RCC 7860 (cell line): Measurements from ENCODE around the gene KLHL26.

Source experiments
- DNase-seq: peaks from one replicate; pipeline ENCODE4 v3.0.0-alpha.2; 2015; ENCODE audit warnings: low spot score
- FAIRE-seq: peaks from 2 replicates; lab custom pipeline; 2012; peaks lifted over from hg19 to GRCh38; lab: Jason Lieb, UNC

Gene KLHL26

DNA sequence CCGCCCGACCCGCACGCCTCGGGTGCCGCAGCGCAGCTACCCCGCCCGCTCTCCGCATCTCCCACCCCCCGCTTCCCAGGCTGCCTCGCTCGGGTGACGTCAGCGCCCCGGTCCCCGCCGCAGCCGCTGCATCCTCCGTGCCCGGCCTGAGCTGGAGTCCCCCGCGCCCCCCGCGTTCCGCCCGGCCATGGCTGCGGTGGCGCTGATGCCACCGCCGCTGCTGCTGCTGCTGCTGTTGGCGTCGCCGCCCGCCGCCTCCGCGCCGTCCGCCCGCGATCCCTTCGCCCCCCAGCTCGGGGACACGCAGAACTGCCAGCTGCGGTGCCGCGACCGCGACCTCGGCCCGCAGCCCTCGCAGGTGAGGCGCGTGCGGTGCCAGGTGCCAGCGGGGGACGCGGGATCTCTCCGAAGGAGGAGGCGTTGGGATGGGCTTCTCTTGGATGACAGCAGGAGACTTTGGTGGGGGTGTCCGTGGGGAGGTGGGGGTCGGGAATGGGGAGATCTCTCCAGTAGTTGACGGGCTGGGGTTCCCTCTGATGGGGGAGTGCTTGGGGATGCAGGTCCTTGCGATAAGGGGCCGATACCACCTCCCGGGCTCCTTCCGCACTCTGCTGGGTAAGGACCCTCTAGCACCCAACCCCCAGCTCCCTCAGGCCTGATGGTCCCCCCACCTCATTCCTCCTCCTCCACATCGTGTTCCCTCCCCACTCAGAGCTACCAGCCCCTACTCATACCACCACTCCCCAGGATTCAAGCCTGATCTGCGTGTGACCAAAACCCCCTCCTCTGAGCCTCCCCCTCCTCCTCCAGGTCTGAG lies 23.8 kb upstream of the KLHL26 start, which contains the start of gene TMEM59L:
Gene TMEM59L, plus strand, starts transcription at position 99 of the 817 bp plus-strand sequence. Its CDS starts 89 bp downstream, at position 188.
- FAIRE-seq: no peak

GRCh38 chr19:18613589-18614234 lies 23.1 kb upstream of the KLHL26 start:
- no peak for FAIRE-seq
- DNase-seq: no peak

More for the DNA sequence above, 23.8 kb upstream of the KLHL26 start, which contains the start of gene TMEM59L:
- no peak for DNase-seq

DNA sequence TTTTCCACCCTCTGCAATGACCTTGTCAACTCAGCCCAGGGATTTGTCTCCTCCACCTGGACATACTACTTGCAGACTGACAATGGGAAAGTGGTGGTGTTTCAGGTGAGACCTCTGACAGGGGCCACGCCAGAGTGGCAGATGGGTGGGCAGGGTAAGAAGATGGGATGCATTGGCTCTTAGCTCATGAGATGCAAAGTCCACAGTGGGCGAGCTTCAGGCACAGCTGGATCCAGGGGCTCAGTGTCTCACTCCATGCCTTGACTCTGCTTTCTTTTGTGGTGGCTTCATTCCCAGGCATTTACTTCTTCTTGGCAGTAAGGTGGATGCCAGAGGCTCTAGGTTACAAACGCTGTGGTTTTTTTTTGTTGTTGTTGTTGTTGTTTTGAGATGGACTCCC lies 20.8 kb upstream of the KLHL26 start:
- no peak for DNase-seq
- no peak for FAIRE-seq

- DNase-seq (no peak), FAIRE-seq (no peak)
These were observed 19.3 kb upstream of the KLHL26 start for GRCh38 chr19:18617562-18617961.

DNA sequence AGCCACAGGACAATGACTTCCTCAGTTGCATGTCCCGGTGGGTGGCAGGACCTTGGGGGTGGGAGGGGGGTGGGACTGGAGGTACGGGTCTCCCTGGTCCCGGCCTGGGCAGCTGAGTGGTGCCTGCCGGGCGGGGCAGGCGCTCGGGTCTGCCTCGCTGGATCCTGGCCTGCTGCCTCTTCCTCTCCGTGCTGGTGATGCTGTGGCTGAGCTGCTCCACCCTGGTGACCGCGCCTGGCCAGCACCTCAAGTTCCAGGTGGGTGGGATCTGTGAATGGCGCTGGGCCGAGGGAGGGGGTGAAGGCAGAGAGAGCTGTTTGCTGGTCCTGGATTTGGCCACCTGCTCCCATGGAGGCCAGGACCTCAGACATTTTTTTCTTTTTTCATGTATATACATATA lies 18.6 kb upstream of the KLHL26 start:
- DNase-seq (no peak), FAIRE-seq (no peak)

DNA sequence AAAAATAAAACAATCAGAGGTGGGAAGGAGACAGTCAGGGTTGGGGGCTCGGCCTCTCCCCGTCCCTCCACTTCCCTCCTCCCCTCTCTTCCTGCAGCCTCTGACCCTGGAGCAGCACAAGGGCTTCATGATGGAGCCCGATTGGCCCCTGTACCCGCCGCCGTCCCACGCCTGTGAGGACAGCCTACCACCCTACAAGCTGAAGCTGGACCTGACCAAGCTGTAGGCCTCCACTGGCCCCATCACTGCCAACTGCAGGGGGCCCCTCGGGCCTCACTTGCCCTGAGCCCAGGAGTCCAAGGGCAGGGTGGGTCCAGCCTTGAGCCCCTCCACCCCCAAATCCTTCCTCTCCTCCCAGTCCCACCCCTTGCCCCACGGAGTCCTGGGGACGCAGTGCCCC lies 16.5 kb upstream of the KLHL26 start:
- FAIRE-seq (no peak), DNase-seq (no peak)

DNA sequence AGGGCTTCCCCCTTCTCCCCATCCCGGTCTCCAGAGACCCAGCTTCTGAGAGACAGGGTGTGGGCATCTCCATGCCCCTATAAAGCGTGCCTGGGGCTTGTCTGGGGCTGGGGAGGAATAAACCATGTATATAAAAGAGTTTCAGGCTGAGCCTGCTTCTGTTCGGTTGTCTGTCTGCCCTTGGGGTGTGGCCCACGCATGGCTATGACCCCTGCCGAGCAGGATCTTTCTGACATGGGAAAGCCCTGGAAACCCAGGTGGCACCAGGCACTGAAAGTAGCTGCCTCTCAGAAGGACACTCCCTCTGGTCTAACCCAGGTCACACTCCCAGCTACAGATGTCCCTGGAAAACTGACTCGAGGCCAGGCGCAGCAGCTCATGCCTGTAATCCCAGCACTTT lies 15.9 kb upstream of the KLHL26 start:
- FAIRE-seq: no peak
- no peak for DNase-seq

DNA sequence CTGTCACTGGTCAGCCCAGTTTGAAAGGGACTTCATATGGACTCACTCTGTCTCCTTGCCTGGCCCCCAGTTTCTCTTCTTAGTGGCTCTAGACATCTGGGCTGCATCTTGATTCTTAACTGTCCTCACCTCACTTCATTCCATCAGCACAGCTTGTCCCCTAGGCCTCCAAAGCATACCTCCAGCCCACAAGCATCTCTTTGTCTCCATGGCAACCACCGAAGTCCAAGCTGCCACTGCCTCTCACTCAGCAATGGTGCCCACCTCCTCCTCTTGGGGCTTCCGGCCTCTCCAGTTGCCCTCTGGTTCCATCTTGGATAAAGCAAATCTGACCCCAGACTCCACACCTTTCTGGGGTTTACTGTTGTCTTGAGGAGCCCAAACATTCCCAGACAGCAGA lies 9.9 kb upstream of the KLHL26 start:
- DNase-seq (no peak), FAIRE-seq (no peak)

DNA sequence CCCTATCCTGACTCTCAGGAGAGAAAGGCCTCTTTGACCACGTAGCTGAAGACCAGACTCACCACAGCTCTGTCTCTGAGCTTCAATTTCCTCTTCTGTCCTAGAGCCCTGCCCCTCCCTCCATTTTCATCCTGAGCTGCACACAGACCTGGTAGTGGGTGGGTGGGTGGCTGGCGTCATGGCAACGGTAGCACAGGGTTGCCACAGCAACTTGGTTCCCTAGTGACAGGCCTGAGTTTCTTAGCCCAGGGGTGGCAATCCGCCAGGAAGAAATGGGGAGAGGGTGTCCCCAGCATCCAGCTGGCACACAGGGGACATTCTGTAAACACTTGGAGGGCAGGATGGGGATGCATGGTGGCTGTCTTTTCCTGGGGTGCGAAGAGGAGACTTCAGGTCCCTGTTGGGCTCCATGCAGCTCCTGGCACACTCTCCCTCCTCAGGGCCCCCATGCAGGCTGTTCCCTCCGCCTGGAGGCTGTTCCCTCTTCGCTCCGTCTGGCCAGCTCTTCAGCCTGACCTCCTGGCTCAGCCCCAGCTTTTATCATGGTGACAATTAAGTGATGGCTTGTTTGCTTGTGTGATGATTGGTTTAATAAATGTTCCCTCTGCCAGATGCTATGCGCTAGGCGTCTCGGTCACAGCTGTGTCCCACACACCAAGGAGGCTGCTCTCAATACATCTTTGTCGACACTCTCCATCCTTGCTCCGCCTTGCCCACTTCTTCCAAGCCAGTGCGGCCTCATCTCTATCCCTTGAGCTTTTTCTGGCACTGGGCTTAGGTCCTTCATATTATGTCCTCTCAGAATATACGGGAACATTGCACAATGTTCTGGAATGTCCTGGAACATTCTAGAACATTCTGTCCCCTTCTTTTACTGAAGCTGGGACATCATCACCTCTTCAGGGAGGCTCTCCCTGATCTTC lies 7.4 kb upstream of the KLHL26 start:
- FAIRE-seq: no peak

DNA sequence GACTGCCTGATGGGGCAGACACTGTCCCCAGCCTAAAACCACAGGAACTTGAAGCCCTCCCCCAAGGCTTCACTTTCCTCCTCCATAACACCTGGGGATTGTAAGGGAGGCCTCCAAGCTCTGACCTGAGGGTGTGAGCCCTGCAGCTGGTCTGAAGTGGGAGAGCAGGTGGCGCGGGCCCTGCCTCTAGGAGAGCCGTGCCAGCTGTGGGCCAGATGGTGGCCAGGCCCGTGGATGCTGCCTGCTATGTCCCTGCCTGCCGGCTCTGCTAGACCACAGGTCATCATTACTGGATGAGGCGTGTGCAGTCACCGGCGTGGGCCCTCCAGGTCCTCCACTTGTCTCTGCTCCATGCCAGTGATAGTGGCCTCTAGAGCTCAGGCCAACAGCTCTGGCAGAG lies 3.5 kb upstream of the KLHL26 start:
- FAIRE-seq (no peak), DNase-seq (no peak)

More for the DNA sequence above, 7.4 kb upstream of the KLHL26 start:
- no peak for DNase-seq

DNA sequence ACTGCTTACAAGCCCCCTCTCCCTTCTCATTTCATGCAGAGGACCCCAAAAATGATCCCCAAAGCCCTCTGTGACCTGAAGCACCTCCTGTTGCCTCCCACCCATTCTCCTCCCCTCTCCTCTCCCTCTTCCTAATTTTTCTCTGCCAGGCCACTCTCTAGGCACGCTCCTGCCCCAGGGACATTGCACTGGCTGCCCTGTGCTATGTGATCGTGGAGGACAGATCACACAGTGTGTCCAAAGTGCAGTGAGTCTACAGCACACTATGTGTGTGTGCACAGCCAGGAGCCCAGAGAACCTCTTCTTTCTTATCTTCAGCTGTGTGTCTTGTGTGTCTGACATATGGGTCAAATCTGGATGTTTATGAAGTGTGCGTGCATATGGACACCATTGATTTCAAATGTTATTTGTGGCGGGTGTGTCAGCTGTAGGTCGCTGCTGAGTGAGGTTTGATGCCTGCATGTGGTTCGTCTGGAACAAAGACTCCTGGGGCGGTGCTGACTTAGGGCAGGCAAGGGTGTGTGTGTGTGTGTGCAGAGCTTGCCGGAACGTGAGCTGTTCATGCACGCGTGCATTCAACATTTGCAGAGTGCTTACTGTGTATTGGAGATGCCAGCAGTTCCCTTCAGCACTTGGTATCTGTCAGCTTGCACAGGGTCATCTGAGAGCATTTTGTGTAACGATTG lies 2.1 kb upstream of the KLHL26 start:
- FAIRE-seq (no peak), DNase-seq (no peak)

GRCh38 chr19:18635831-18636182 lies 1.0 kb upstream of the KLHL26 start:
- no peak for FAIRE-seq
- DNase-seq: no peak

DNA sequence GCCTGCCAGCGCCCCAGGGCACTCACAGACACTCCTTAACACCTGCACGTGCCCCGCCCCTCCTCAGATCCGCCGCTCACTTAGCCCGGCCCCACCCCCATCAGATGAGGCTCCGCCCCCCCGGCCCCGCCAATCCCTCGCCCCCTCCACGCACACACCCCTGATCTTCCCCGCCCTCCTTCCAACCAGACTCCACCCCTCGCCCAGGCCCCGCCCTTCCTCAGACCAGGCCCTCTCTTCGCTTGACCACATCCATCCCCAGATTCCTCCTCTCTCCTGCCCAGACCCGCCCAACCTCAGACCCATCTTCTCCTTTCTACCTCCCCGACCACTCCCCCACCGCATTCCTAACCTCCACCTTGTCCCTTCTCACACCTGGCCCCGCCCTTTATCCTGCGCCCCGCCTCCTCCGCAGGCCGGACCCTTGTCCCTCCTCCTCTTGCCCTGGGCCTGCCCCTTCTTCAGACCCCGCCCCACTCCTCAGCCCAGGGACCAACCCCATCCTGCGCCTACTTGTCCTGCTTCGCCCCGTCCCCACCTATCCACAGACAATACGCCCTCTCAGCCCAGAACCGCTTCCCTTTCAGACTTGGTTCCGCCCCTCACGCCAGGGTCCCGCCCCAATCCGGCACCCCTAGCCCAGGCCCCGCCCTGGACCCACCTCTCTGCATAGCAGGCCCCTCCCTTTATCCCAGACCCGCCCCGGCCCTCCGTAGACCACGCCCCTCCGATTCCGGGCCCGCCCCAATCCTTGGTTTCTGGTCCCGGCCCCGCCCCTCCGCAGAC lies 452 bp upstream of the KLHL26 start:
- DNase-seq (peak; percentile 82), FAIRE-seq (peak; percentile 18)

DNA sequence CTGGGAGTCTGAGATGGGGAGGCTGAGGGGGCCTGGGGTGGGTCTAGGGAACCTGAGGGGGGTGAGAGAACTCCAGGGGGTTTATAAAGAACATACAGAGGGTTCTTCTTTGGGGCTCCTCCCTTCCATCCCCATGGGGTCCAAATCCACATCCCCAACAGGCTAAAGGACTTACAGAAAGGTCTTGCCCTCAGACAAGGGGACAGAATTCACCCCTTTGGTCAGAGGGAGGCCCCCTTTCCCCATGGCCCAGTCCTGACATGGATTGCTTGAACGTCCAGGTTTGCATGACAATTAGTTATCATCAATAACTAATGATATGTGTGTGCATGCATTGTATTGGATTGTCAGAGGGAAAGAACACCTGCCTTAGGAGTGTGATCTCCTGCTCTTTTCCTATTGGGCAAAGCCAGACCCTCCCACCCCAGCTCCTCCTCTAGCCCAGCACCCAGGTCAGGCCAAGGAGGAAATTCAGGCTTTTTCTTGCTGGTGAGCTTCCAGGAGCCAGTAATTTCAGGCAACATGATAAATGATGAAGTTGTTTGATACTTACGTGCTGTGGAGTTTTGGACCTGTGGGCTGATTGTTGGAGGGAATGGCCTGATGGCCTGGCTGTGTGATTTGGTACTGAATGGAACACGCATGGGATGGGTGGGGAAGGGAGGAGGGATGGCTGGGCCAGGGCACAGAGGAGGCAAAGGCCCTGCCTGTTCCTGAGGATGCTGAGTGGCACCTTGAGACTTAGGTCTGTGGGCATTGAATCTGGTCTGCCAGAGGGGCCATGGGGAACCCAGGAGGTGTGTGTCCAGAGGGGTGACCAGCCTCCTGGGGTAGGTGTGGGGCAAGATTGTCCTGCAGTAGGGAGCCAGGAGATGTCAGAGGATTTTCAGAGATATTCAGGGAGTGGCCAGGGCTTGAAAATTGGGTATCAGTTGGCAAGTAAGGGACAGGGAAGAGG lies 1.1 kb downstream of the KLHL26 start:
- FAIRE-seq (no peak), DNase-seq (no peak)

- no peak for FAIRE-seq
- DNase-seq: no peak
These were observed 2.9 kb downstream of the KLHL26 start for GRCh38 chr19:18639706-18640243.

GRCh38 chr19:18644196-18645034 lies 7.6 kb downstream of the KLHL26 start:
- DNase-seq (no peak), FAIRE-seq (no peak)

GRCh38 chr19:18645035-18645511 lies 8.2 kb downstream of the KLHL26 start:
- FAIRE-seq (no peak), DNase-seq (no peak)
